Measurements from ENCODE around the gene TOM1. TPM values are rescaled to one million over a fixed set of nuclear protein-coding genes. Genes with fewer than 3 reads are reported as not detected.

Gene TOM1
- total and polyA plus RNA-seq, 9 donors: 16.9 to 48.9 (median 39.1) TPM

- Histone ChIP-seq H3K9me3 (no peaks in the 10 kb centered on the region), H3K27ac (no peak overlapping the region), H3K4me1 (ENCODE audit: insufficient read depth) (peaks cover 5% of the 10 kb centered on the region), H3K36me3 (no peaks in the 10 kb centered on the region), H3K27me3 (no peaks in the 10 kb centered on the region), H3K4me3 (no peak overlapping the region)
- DNase-seq: peak in 2 of 5 donors; percentile 10 to 25
- no peak for TF ChIP-seq EP300 (IDR thresholded peaks at IDR 0.05)
- TF ChIP-seq POLR2A (IDR thresholded peaks at IDR 0.05): no peak
- TF ChIP-seq CTCF (IDR thresholded peaks at IDR 0.05): no peak
- WGBS, 3 donors: 85 to 90% (median 89%) methylated on average over 24 of the region's 24 CpGs
- intact Hi-C loops (cut with DNase I): no loop called here
Measured at GRCh38 chr22:35318346-35319215, 18.9 kb downstream of the TOM1 start.

- 89 to 92% (median 90%) methylated on average over 17 to 18 of the region's 18 CpGs for WGBS, 3 donors
- TF ChIP-seq CTCF (IDR thresholded peaks at IDR 0.05) (no peak), POLR2A (IDR thresholded peaks at IDR 0.05) (no peak), EP300 (IDR thresholded peaks at IDR 0.05) (no peak)
- intact Hi-C loops (cut with DNase I): no loop called here
- Histone ChIP-seq H3K9me3 (no peaks in the 10 kb centered on the region), H3K36me3 (no peaks in the 10 kb centered on the region), H3K4me3 (no peak overlapping the region), H3K27me3 (no peaks in the 10 kb centered on the region), H3K4me1 (ENCODE audit: insufficient read depth) (no peaks in the 10 kb centered on the region), H3K27ac (no peak overlapping the region)
- peak in 2 of 5 donors; percentile 15 to 17 for DNase-seq
Measured at GRCh38 chr22:35319244-35319985, 19.7 kb downstream of the TOM1 start.

GRCh38 chr22:35322126-35322525, 22.4 kb downstream of the TOM1 start:
- Histone ChIP-seq H3K9me3 (no peaks in the 10 kb centered on the region), H3K36me3 (no peaks in the 10 kb centered on the region), H3K27ac (no peak overlapping the region), H3K27me3 (no peaks in the 10 kb centered on the region), H3K4me1 (ENCODE audit: insufficient read depth) (no peaks in the 10 kb centered on the region), H3K4me3 (no peak overlapping the region)
- WGBS, 3 donors: 93 to 96% (median 93%) methylated on average over 10 of the region's 10 CpGs
- no peak for DNase-seq
- no peak for TF ChIP-seq POLR2A (IDR thresholded peaks at IDR 0.05)
- TF ChIP-seq EP300 (IDR thresholded peaks at IDR 0.05): no peak
- TF ChIP-seq CTCF (IDR thresholded peaks at IDR 0.05): no peak
- intact Hi-C loops (cut with DNase I): no loop called here

GRCh38 chr22:35322893-35323292, 23.2 kb downstream of the TOM1 start:
- WGBS, 3 donors: 81 to 88% (median 84%) methylated on average over 15 of the region's 15 CpGs
- Histone ChIP-seq H3K27ac (no peak overlapping the region), H3K4me1 (ENCODE audit: insufficient read depth) (no peaks in the 10 kb centered on the region), H3K4me3 (no peak overlapping the region), H3K27me3 (no peaks in the 10 kb centered on the region), H3K36me3 (no peaks in the 10 kb centered on the region), H3K9me3 (no peaks in the 10 kb centered on the region)
- no peak for TF ChIP-seq POLR2A (IDR thresholded peaks at IDR 0.05)
- no peak for TF ChIP-seq EP300 (IDR thresholded peaks at IDR 0.05)
- no peak for TF ChIP-seq CTCF (IDR thresholded peaks at IDR 0.05)
- no peak for DNase-seq
- intact Hi-C loops (cut with DNase I): no loop called here

Data from ovary (tissue), 9 donors.